HepG2 (cell line): Measurements from ENCODE around the gene RXFP2. TPM values are rescaled to one million over a fixed set of nuclear protein-coding genes. Genes with fewer than 3 reads are reported as not detected.
A peak's percentile ranks its signal among the peaks of the same experiment; 100 is the strongest.

Source experiments
- ATAC-seq: fragments of 200-7000 bp; cut with Tn5 transposase; 3 replicates; pipeline ENCODE4 v1.9.1; 2020; ENCODE audit warnings: mild to moderate bottlenecking, moderate library complexity
- BruUV-seq: library from RNA; stranded (reverse); fragments of 400-500 nt; replicated peaks from 2 replicates; lab custom pipeline; 2021; lab: Mats Ljungman, UMichigan
- CTCF ChIA-PET: fragments of 300-600 bp; formaldehyde crosslinking; extraction: SDS; loops from one replicate; lab custom pipeline; 2021; ENCODE audit warnings: low total read pairs, inconsistent platforms, low intra/inter-chr PET ratio; lab: Yijun Ruan, JAX
- POLR2A ChIA-PET: fragments of 350-600 bp; sonication (Branson Sonifier 250); formaldehyde crosslinking; loops from one replicate; lab custom pipeline; 2020; ENCODE audit warnings: antibody characterized with exemption, inconsistent platforms; lab: Yijun Ruan, JAX
- DNase-seq: peaks from one replicate; pipeline ENCODE4 v3.0.0-alpha.2; 2015; ENCODE audit warnings: low spot score
- FAIRE-seq: peaks from 3 replicates; lab custom pipeline; 2011; peaks lifted over from hg19 to GRCh38; lab: Jason Lieb, UNC
- H2AFZ ChIP-seq: one replicate; pipeline ENCODE4 v1.6.1; 2011; ENCODE audit warnings: low read length, inconsistent platforms
- H3K27ac ChIP-seq: fragments of 300-600 bp; 3 replicates; pipeline ENCODE4 v1.8.0; 2011; ENCODE audit warnings: mixed run types, mild to moderate bottlenecking, mixed read lengths, low read length, inconsistent platforms; ENCODE audit not compliant: insufficient read depth; ENCODE audit errors: extremely low read length
- H3K27me3 ChIP-seq, 2 experiments: fragments of 200-600 bp in 1 of 2; 2 replicates in 1 of 2; 3 replicates in 1 of 2; pipeline versions ENCODE4 v1.6.0 to v1.8.0; 2011; ENCODE audit warnings: low read length in 2 of 2, mild to moderate bottlenecking in 2 of 2, moderate library complexity in 2 of 2, inconsistent platforms in 1 of 2; ENCODE audit not compliant: insufficient read depth in 2 of 2, control insufficient read depth in 1 of 2
- H3K36me3 ChIP-seq, 2 experiments: fragments of 200-600 bp in 1 of 2; replicated peaks in 1 of 2; 2 replicates in 1 of 2; 3 replicates in 1 of 2; pipeline versions ENCODE4 v1.5.1 to v1.8.0; 2011; ENCODE audit warnings: low read length in 2 of 2, inconsistent platforms in 1 of 2; ENCODE audit not compliant: insufficient read depth in 2 of 2, control insufficient read depth in 1 of 2
- H3K4me1 ChIP-seq: 2 replicates; pipeline ENCODE4 v1.5.1; 2012; ENCODE audit warnings: low read length, inconsistent platforms; ENCODE audit not compliant: insufficient read depth
- H3K4me2 ChIP-seq: 2 replicates; pipeline ENCODE4 v1.6.0; 2011; ENCODE audit warnings: low read depth, low read length, inconsistent platforms
- H3K4me3 ChIP-seq, 3 experiments: fragments of 200-600 bp in 1 of 3; sonication (generic), shearing (Covaris generic) in 1 of 3; replicated peaks in 1 of 3; 2 replicates each; pipeline ENCODE4 v1.5.1; 2011 to 2016; ENCODE audit warnings: low read length in 3 of 3, inconsistent platforms in 2 of 3, low read depth in 2 of 3, mild to moderate bottlenecking in 2 of 3, control low read depth in 1 of 3, mixed read lengths in 1 of 3; ENCODE audit not compliant: insufficient read depth in 1 of 3
- H3K79me2 ChIP-seq: one replicate; pipeline ENCODE4 v1.6.1; 2011; ENCODE audit warnings: low read length, inconsistent platforms; ENCODE audit not compliant: insufficient read depth
- H3K9ac ChIP-seq: 2 replicates; pipeline ENCODE4 v1.6.0; 2011; ENCODE audit warnings: mild to moderate bottlenecking, low read depth, low read length, inconsistent platforms; ENCODE audit not compliant: insufficient read depth
- H3K9me3 ChIP-seq: 2 replicates; pipeline ENCODE4 v1.5.1; 2012; ENCODE audit warnings: mild to moderate bottlenecking, low read length
- H4K20me1 ChIP-seq: 2 replicates; pipeline ENCODE4 v1.6.0; 2011; ENCODE audit warnings: inconsistent platforms, mild to moderate bottlenecking, low read length, moderate library complexity; ENCODE audit not compliant: insufficient read depth
- GABPB1 ChIP-seq: IDR thresholded peaks from 2 replicates; pipeline ENCODE4 v1.6.1; 2016; ENCODE audit warnings: mild to moderate bottlenecking, missing genetic modification reagents, moderate library complexity, missing compliant biosample characterization
- GLMP ChIP-seq: sonication (generic); formaldehyde crosslinking; IDR thresholded peaks from 2 replicates; pipeline ENCODE4 v1.9.0; 2021; ENCODE audit warnings: missing genetic modification reagents, mild to moderate bottlenecking, borderline replicate concordance
- JARID2 ChIP-seq: sonication (generic); formaldehyde crosslinking; IDR thresholded peaks from 2 replicates; pipeline ENCODE4 v1.8.1; 2023; ENCODE audit warnings: missing genetic modification reagents, inconsistent platforms; ENCODE audit not compliant: insufficient replicate concordance
- MXD4 ChIP-seq: IDR thresholded peaks from 2 replicates; pipeline ENCODE4 v1.6.1; 2016; ENCODE audit warnings: mild to moderate bottlenecking, missing biosample characterization, missing genetic modification reagents
- RXRA ChIP-seq: sonication (generic); formaldehyde crosslinking; IDR thresholded peaks from 2 replicates; pipeline ENCODE4 v1.5.1; 2020; ENCODE audit warnings: missing genetic modification reagents
- SALL1 ChIP-seq: sonication (generic); formaldehyde crosslinking; IDR thresholded peaks from 2 replicates; pipeline ENCODE4 v1.8.0; 2022; ENCODE audit warnings: mild to moderate bottlenecking, missing genetic modification reagents
- YY1 ChIP-seq: IDR thresholded peaks from 2 replicates; pipeline ENCODE4 v1.6.1; 2011; ENCODE audit warnings: low read length, low read depth, moderate library complexity, mild to moderate bottlenecking; ENCODE audit not compliant: insufficient read depth, insufficient replicate concordance
- ZMYM4 ChIP-seq: sonication (generic); formaldehyde crosslinking; IDR thresholded peaks from 2 replicates; pipeline ENCODE4 v1.8.1; 2023; ENCODE audit warnings: mild to moderate bottlenecking, missing genetic modification reagents
- ZNF660 ChIP-seq: sonication (generic); formaldehyde crosslinking; IDR thresholded peaks from 2 replicates; pipeline ENCODE4 v1.5.1; 2020; ENCODE audit warnings: mild to moderate bottlenecking, low read depth, missing genetic modification reagents, borderline replicate concordance
- ZNF687 ChIP-seq: sonication (generic); formaldehyde crosslinking; IDR thresholded peaks from 2 replicates; pipeline ENCODE4 v1.5.1; 2020; ENCODE audit warnings: mild to moderate bottlenecking, missing genetic modification reagents, moderate library complexity
- ZNF749 ChIP-seq: sonication (generic); formaldehyde crosslinking; IDR thresholded peaks from 2 replicates; pipeline ENCODE4 v1.8.0; 2022; ENCODE audit warnings: mild to moderate bottlenecking, missing genetic modification reagents, moderate library complexity, borderline replicate concordance
- ZNF784 ChIP-seq: sonication (generic); formaldehyde crosslinking; IDR thresholded peaks from 2 replicates; pipeline ENCODE4 v1.5.1; 2020; ENCODE audit warnings: missing genetic modification reagents, mild to moderate bottlenecking, borderline replicate concordance
- WGBS: methylation state at CpG from one replicate; pipeline ENCODE4 v1.1.6; 2017; ENCODE audit warnings: low lambda C conversion rate; 5-methylcytosine and 5-hydroxymethylcytosine counted together
- in situ Hi-C: cut with HindIII; loops from 2 replicates; pipeline ENCODE4 v1.10.0; 2017; ENCODE audit warnings: low pct_unique_long_range_greater_than_20kb; ENCODE audit not compliant: extremely low pct_ligation_motif_present
- intact Hi-C: fragments of 100-400 bp; cut with micrococcal nuclease; formaldehyde crosslinking; loops from one replicate; pipeline ENCODE4 v1.10.0; 2022; ENCODE audit not compliant: unreplicated experiment
- polyA plus RNA-seq, 8 experiments: library from polyadenylated mRNA; depleted of rRNA in 3 of 8; stranded (reverse) in 7 of 8; unstranded in 1 of 8; fragments of >200 nt; fragmentation: Illumina TruSeq in 4 of 8; extraction: Trizol in 4 of 8; gene quantifications; 2 replicates each; pipeline versions ENCODE4 v1.2.1 to v1.2.3, GENCODE V29; 2011 to 2016; ENCODE audit warnings: low read depth in 4 of 8, missing spikeins in 1 of 8, mixed read lengths in 1 of 8; ENCODE audit not compliant: insufficient read depth in 1 of 8
- total RNA-seq, 5 experiments: library from RNA; depleted of rRNA; stranded (reverse); fragments of >200 nt; fragmentation: Illumina TruSeq; extraction: Trizol; gene quantifications; 2 replicates each; pipeline ENCODE4 v1.2.3, GENCODE V29; 2016; ENCODE audit warnings: low read depth in 1 of 5
- TF ChIP-seq, protein P1 (sequence below): sonication (generic); formaldehyde crosslinking; IDR thresholded peaks from 2 replicates; pipeline ENCODE4 v1.4.0; 2020; ENCODE audit warnings: missing genetic modification reagents
- TF ChIP-seq, protein P2 (sequence below): IDR thresholded peaks from 2 replicates; pipeline ENCODE4 v1.6.1; 2012; ENCODE audit warnings: inconsistent platforms

RXFP2 gene
- total and polyA plus RNA-seq, 2 of the 13 experiments (the other 11 are each of a cell fraction or from before 2014, with no cell fraction given): not detected

DNA sequence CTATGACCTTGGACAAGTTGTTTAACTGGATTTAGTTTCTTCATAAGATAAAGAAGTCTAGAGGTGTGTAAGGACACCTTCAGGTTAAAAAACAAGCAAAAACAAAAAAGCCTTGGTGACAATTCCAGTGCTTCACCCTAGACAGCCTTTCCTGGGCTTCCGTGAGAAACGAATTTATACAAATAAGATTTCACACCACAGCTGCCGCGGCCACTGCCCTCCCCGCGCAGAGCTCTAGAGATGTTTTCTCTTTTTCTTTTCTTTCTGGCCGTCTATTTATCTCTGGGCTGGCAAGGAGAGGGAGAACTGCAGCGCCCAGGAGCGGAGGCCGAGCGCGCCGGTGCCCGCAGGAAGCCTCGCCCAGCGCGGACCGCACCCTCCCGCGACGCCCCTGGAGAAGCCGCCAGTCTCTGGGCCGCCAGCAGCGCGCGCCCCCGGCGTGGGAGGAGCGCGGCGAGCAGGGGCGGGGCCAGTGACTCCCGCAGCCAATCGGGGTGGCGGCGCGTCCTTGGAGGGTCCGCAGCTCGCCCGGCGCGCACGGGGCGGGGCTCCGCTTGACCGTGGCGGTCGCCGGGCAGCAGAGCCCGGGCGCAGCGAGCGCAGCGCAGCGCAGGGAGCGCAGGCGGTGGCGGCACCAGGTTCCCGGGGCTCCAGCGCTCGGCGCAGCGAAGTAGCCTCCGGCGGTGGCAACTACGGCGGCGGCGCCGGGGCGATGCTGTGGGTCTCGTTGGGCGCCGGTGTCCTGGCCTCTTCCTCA, 107.0 kb downstream of the RXFP2 start:
- Histone ChIP-seq H3K27me3 (peaks cover 6 to 31% of the 10 kb centered on the region in 2 experiments; a peak in 3 of 5 replicates), H4K20me1 (no peaks in the 10 kb centered on the region; the same call in 1 of the 2 replicates), H3K9me3 (no peaks in the 10 kb centered on the region), H3K4me1 (peaks cover 4% of the 10 kb centered on the region; the same call in 1 of the 2 replicates), H3K27ac (no peak overlapping the region), H3K4me3 (peak overlapping the region; percentile 48 to 63 (median 56)), H2AFZ (no peak overlapping the region), H3K36me3 (no peaks in the 10 kb centered on the region), H3K79me2 (no peaks in the 10 kb centered on the region), H3K4me2 (peak overlapping the region; percentile 89), H3K9ac (no peak overlapping the region)
- WGBS: 4% methylated on average over 27 of the region's 74 CpGs
- peak; percentile 64 for DNase-seq
- ChIA-PET POLR2A (no interaction called here), CTCF (no interaction called here)
- no peak for FAIRE-seq
- intact Hi-C loops (no loop called here), in situ Hi-C loops (no loop called here)
- ATAC-seq: peak; percentile 98
- no TSS peak for BruUV-seq
- TF ChIP-seq, protein P1, sequence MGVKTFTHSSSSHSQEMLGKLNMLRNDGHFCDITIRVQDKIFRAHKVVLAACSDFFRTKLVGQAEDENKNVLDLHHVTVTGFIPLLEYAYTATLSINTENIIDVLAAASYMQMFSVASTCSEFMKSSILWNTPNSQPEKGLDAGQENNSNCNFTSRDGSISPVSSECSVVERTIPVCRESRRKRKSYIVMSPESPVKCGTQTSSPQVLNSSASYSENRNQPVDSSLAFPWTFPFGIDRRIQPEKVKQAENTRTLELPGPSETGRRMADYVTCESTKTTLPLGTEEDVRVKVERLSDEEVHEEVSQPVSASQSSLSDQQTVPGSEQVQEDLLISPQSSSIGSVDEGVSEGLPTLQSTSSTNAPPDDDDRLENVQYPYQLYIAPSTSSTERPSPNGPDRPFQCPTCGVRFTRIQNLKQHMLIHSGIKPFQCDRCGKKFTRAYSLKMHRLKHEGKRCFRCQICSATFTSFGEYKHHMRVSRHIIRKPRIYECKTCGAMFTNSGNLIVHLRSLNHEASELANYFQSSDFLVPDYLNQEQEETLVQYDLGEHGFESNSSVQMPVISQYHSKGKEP (CRISPR knock-in tag): no peak
- 0 out of 2 replicates have a peak, but pooled peaks have one; percentile 35 for TF ChIP-seq ZNF784 (CRISPR knock-in tag)
- no peak for TF ChIP-seq ZNF660 (CRISPR knock-in tag)
- TF ChIP-seq GABPB1: peak; percentile 66; the same call in 1 of the 2 replicates
- TF ChIP-seq RXRA: no peak
- no peak for TF ChIP-seq YY1
- peak; percentile 47; the same call in 1 of the 2 replicates for TF ChIP-seq ZMYM4 (CRISPR knock-in tag)
- no peak for TF ChIP-seq JARID2
- no peak for TF ChIP-seq ZNF749
- no peak for TF ChIP-seq GLMP
- TF ChIP-seq, protein P2, sequence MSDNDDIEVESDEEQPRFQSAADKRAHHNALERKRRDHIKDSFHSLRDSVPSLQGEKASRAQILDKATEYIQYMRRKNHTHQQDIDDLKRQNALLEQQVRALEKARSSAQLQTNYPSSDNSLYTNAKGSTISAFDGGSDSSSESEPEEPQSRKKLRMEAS: peak; percentile 44; the same call in 1 of the 2 replicates
- peak; percentile 57 for TF ChIP-seq ZNF687
- TF ChIP-seq MXD4 (CRISPR knock-in tag): no peak
- TF ChIP-seq SALL1: peak; percentile 28; the same call in 1 of the 2 replicates
